NCI-H748 (cell line): ENCODE results near the gene COL9A1.

Experiments used
- DNase-seq: peaks from one replicate; lab custom pipeline; 2025; ENCODE audit not compliant: unreplicated experiment; lab: John Stamatoyannopoulos, UW

COL9A1 gene

GRCh38 chr6:70289299-70289698 is 13.6 kb downstream of the COL9A1 start:
- DNase-seq: no peak

- DNase-seq: no peak
These were observed 16.0 kb downstream of the COL9A1 start for GRCh38 chr6:70286905-70287304.

- no peak for DNase-seq
These were observed 17.7 kb downstream of the COL9A1 start for GRCh38 chr6:70285201-70285600.

- no peak for DNase-seq
These were observed 19.9 kb downstream of the COL9A1 start for GRCh38 chr6:70282919-70283461.

GRCh38 chr6:70282312-70282918 is 20.5 kb downstream of the COL9A1 start:
- no peak for DNase-seq

GRCh38 chr6:70281923-70282311 is 21.0 kb downstream of the COL9A1 start:
- DNase-seq: no peak

- DNase-seq: peak; percentile 89
These were observed 22.5 kb downstream of the COL9A1 start for GRCh38 chr6:70280400-70280853.

- no peak for DNase-seq
These were observed 25.4 kb downstream of the COL9A1 start for GRCh38 chr6:70277470-70277869.

- DNase-seq: no peak
These were observed 28.5 kb downstream of the COL9A1 start for GRCh38 chr6:70274338-70274737.

- no peak for DNase-seq
These were observed 30.8 kb downstream of the COL9A1 start for GRCh38 chr6:70272071-70272470.

- DNase-seq: peak; percentile 21
These were observed 32.4 kb downstream of the COL9A1 start for GRCh38 chr6:70270287-70271005.

GRCh38 chr6:70266142-70266541 is 36.7 kb downstream of the COL9A1 start:
- no peak for DNase-seq

GRCh38 chr6:70264306-70264705 is 38.6 kb downstream of the COL9A1 start:
- DNase-seq: no peak

GRCh38 chr6:70258483-70258882 is 44.4 kb downstream of the COL9A1 start:
- peak; percentile 12 for DNase-seq

GRCh38 chr6:70257768-70258273 is 45.1 kb downstream of the COL9A1 start:
- DNase-seq: no peak

GRCh38 chr6:70254784-70255183 is 48.1 kb downstream of the COL9A1 start:
- DNase-seq: no peak

GRCh38 chr6:70253923-70254322 is 49.0 kb downstream of the COL9A1 start:
- no peak for DNase-seq

GRCh38 chr6:70252604-70253003 is 50.3 kb downstream of the COL9A1 start:
- DNase-seq: no peak

GRCh38 chr6:70246118-70246517 is 56.8 kb downstream of the COL9A1 start:
- no peak for DNase-seq

GRCh38 chr6:70241991-70242420 is 60.9 kb downstream of the COL9A1 start:
- peak; percentile 70 for DNase-seq

GRCh38 chr6:70241031-70241430 is 61.9 kb downstream of the COL9A1 start:
- peak; percentile 15 for DNase-seq

- no peak for DNase-seq
These were observed 66.5 kb downstream of the COL9A1 start for GRCh38 chr6:70236343-70236742.
